Stimulated activated naive CD4-positive, alpha-beta T cell treated with Interleukin-2 at 50 U/mL for 16 hours (primary cell): ENCODE measurements around the gene CDC42BPB.
"Not testable (repeated sequence)": the region's sequence is repeated elsewhere in the genome, so short reads cannot be mapped to it uniquely, and the experiment has no call there.

ENCODE experiments used
- DNase-seq: peaks from one replicate; lab custom pipeline; 2025; lab: John Stamatoyannopoulos, UW

Gene CDC42BPB

DNA sequence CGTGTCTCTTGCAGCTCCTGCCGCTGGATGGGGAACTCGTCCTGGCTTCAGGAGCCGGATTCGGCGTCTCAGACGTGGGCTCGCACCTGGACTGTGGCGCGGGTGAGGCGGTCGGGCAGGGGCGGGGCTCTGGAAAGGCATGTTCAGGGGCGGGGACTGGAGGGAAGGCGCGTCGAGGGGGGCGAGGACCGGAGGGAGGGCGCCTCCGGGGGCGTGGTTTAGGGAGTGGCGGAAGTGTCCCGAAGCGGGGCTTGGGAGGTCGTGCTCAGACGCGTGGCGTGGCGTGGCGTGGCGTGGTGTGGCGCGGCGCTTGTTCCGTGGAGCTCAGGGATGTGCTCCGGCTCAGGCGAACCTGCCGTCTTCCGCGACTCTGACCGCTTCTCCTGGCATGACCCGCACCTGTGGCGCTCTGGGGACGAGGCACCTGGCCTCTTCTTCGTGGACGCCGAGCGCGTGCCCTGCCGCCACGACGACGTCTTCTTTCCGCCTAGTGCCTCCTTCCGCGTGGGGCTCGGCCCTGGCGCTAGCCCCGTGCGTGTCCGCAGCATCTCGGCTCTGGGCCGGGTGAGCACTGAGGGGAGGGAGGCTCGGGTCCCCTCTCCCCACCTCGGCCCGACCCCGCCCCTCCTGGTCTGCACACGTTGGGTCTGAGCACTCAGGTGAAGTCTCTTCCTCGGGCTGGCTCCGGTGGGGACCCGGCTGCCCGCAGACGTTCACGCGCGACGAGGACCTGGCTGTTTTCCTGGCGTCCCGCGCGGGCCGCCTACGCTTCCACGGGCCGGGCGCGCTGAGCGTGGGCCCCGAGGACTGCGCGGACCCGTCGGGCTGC lies 128.7 kb downstream of the CDC42BPB start:
- peak; percentile 66 for DNase-seq

DNA sequence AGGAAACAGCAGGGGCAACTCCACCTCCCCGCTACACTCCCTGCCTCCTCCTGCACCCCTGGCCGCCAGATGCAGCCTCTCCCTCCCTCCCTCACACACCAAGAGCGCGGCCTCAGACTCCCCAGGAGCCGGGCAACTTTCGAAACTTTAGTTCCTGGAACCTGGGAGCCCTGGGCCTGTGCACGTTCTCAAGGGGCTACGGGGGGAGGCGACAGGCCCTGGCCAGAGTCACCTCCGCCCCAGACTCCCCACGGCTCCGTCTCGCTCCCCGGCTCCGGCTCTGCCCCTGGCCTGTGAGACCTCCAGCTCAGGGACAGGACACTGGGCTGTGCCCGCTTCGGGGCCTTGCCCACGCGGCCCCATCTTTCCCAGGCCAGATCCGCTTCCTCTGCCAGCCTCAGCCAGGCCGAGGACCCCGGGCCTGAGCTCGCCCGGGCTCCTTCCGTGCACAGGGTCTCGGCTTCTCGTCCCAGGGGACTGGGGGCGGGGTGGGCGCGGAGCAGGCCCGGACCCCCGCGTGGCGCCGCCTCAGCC lies 129.4 kb downstream of the CDC42BPB start:
- DNase-seq = no peak

DNA sequence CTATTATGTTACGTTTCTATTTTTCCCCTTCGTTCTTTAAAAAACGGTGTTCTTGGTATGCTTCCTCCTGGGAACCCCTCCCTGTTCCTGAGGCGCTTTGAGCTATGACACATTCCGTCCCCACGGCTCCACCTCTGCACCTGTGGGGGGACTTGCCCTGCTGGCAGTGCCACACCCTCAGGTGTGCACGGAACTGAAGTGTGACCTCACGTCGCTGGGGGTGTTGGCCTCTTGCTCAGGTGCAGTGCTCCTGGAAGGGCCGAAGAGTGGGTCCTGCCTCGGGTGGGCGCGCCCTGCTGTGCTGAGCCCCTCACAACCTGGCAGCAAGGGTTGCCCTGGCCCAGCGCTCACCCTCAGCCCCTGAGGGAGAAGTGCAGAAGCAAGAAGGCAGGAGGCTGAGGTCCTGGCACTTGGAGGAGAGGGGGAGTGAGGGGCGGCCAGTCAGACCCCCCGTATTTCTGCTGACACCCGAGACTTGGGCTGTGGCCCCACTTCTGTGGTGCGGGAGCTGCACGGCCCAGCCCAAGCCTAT lies 129.9 kb downstream of the CDC42BPB start:
- DNase-seq = no peak

DNA sequence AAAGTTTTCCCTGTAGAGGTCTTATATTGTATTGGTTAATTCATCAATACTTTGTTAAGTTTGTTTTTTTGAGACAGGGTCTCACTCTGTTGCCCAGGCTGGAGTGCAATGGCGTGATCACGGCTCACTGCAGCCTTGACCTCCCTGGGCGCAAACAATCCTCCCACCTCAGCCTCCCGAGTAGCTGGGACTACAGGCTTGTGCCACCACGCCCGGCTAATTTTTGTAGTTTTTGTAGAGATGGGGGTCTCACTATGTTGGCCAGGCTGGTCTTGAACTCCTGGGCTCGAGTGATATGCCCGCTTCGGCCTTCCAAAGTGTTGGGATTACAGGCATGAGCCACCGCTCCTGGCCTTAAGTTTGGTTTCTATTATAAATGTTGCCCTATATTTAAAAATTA lies 130.5 kb downstream of the CDC42BPB start:
- not testable (repeated sequence) for DNase-seq

DNA sequence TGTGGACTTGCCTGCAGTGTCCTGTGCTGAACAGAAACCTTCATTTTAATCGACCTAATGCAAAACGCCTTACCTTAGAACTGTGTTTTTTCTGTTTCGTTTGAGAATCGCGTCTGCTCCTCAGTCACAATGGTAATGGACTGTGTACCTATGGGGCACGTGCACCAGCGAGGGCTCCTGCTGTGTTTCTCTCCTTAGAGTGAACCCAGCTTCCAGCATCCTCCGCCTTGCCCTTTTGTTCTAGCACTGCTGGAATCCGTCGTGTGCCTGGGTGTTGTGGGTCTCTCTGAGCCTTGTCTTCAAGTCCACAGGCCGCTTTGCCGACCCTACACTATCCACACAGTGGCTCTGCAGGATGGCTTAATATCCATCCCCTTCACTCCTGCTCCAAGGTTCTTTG lies 131.2 kb downstream of the CDC42BPB start:
- DNase-seq = no peak

DNA sequence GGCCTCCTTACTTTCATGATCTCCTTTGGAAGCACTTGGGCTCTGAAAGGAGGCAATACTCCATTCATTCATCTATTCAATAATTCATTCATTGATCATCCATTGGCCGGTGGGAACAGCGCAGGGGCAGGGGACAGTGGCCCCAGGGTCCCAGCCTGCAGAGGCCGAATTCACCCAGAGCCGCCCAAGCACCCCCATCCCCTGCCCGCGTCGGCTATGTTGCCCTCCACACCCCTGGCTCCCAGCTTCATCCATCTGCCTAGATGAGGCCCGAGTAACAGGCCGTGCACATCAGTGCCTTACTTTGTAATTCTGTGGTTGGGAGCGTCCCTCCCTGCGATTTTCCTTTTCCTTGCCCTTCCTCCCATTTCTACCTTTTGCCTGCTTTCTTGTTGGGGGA lies 131.7 kb downstream of the CDC42BPB start:
- no peak for DNase-seq

DNA sequence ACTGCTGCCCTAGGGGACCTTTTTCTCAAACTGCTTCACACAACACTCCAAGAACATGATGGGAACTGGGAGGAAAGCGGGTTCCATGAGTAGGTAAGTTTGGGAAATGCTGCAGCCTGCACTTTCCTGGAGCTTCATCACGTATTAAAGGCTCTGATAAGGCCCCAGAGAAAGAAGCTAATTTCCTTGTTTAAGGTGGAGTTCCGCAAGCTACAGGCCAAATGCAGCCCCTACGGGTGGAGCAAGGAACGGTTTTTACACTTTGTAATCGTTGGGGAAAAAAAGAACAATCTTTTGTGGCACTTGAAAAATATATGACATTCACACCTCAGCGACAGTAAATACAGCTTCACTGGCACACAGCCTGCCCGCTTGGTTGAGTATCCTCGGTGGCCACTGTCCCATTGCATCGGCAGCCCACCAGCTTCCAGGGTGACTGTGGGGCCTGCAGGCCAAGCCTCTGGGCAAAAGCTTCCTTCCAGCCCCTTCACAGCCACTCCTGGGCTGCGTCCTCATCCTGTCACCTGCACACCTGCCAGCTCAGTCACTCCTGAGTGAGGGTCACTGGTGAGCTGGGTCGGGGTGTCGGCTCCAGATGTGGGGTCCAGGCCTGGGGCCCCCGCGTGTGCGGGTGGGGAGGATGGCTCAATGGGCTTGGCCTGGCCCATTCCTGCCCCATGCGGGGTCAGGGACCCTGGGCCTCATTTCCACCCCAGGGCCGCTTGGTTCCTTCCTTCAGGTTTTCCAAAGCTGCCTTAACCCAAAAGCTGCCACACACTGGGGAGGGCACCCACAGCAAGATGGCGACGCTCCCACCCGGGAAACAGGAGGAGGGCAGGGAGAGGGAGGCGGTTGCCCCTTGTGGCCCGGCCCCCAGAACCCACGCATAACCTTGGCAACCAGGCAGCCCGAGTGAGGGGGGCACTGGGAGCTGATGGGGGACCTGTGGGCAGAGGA lies 132.4 kb downstream of the CDC42BPB start:
- DNase-seq = no peak

DNA sequence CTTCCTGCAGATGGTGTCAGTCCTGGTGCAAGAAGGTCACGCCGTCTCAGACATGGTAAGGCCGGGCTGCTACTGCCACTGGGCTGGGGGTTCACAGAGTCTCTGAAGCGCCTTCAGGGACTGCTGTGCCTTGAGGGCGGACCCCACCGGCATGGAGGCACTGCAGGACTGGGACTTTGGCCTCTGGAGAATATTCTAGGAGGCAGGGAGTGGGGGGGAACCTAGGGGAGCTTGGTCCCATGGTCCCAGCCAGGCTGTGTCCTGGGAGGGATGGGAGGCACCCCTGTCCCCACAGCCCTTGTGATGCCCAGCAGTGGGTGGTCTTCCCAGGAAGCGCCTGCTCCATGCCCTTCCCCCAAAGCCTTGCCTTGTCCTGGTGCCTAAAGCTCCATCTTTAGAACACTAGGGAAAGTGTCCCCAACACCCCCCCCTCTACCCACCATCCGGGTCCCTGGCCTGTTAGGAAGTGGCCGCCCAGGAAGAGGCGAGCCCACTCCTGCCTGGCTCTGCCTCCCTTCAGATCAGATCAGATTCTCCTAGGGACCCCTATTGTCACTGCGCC lies 133.3 kb downstream of the CDC42BPB start:
- no peak for DNase-seq

DNA sequence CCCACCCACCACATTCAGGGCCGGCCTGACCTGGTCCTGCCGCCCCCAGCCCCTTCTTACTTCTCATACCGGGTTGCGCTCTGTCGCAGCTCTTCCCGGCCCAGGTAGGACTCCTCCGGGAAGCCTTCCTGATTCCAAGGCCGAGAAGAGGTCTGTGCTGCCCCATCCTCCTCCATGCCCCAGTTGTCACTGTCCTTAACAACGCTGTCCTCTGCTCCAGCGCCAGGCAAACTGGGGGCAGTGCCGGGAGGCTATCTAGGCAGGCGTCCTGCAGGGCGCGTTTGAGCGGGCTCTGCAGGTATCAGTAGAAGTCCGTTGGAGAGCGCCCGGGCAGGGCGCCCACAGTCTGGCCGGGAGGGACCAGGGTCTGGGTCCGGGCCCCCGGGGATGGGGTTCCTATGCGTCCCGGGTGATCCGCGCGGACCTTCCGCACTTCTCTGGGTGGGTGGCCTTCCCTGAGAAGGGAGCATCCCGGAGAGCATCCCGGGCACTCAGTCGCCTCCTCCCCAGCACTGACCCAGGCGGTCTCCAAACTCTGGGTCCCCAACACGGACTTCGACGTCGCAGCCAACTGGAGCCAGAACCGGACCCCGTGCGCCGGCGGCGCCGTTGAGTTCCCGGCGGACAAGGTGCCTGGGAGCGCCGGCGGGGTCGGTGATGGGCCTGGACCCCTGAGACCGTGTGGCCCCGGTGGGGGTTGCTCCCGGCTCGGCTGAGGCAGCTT lies 134.0 kb downstream of the CDC42BPB start:
- DNase-seq = no peak

DNA sequence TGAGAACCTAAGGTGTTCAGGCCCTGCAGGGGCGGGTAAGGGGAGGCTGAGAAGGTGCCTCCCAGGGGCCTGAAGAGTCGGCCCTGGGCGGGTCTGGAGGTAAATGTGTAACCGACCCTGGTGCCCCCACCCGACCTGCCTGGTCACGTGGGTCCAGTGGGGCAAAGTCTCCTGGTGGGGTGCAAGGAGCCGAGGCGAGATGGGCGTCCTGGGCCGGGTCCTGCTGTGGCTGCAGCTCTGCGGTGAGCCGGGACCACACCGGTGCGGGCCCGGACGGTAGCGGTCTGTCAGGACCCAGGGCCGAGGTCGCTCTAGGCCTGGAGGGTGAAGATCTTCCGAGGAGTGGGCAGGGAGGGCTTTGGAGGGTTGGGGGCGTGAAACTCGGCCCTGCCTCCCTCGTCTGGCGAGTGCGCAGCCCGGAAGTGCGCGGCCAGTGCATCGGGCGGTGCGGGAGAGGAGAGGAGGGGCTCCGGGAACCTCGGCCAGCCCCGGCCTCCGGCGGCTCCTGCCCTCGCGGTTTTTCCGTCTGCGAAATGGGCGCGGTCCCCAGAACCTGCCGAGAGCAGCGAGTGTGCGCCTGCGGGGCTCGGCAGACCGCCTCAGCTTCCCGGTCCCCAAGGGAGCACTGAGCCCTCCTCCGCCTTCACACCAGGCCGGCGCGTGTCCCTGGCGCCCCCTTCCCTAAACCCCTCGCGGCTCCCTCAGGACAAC lies 134.7 kb downstream of the CDC42BPB start, which contains the start of gene AMN:
AMN (plus strand) TSS at position 174 of the 711 bp plus-strand sequence; CDS start at position 200, 26 bp downstream.
- no peak for DNase-seq

DNA sequence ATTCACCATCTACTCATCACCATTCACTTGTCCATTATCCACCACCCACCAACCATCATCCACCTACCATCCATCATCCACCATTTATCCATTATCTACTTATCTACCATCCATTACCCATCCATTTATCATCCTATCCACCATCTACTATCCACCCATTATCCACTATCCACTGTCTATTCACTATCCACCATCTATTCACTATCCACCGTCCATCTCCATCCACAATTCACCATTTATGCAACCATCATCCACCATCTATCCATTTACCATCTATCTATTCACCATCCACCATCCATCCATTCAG lies 136.4 kb downstream of the CDC42BPB start:
- no peak for DNase-seq

DNA sequence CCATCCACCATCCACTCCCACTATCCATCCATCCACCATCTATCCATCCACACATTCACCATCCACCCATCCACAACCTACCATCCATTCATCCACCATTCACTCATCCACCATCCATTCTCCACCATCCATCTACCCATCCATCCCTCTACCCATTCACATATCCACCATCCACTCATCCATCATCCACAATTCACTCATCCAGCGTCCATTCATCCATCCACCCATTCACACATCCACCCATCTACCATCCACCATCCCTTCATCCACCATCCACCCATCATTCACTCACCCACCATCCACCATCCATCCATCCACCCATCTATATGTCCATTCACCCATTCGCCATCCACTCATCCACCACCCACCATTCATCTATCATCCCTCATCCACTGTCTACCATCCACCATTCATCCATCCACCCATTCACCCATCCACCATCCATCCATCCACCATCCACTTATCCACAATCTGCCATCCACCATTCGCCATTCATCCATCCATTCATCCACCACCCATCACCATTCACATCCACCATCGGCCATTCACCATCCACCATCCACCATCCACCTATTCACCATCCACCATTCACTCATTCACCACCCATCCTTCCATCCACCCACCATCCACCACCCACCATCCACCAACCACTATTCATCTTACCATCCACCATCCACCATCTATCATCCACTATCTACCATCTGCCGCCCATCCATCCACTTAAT lies 136.9 kb downstream of the CDC42BPB start:
- DNase-seq = no peak

DNA sequence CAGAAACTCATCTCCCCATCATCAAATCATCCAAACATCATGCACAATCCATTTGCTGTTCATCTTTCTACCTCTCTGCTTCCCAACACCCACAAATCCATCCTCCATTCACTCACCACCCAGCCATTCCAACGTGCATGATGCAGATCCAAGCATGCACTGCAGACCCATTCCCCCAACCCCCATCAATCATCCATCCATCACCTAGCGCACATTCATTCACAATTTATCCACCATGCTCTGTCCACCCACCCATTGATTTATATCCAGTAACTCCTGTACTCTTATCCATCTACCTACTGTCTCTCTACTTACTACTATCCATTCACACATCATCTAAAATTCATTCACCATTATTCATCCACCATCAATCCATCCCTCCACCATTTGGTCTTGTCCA lies 138.9 kb downstream of the CDC42BPB start:
- DNase-seq = no peak

DNA sequence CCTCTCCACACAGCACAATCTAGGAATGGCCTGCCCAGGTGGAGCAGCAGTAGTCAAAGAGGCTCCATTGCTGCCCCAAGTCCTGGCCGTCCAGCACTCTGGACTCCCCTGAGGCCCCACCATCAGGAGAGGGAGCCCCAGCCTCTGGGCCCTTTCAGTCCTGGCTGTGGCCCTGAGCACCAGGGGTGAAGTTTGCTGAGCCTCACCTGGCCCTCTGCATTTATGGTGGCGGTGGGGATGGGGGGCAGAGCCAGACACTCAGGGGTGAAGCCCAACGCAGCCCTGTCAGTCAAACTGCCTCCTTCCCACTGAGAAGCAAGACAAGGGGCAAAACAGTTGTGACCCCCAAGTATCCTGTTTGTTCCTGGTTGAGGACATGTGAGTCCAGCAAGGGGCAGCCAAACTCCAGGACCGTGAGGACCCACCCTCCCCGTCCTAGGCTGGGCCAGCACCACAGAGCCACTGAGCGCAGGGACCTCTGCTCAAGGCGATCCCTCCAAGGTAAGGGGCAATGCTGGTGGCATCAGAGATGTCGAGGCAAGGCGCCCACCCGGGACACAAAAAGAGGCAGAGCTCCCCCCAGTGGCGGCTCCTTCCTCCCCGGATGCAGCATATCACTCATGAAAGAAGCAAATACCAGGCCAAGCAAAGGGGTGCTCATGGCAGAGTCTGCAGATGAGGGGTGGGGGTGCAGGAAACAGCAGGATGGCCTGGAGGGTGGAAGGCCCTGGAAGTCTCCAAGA lies 139.7 kb downstream of the CDC42BPB start:
- DNase-seq = peak; percentile 35

DNA sequence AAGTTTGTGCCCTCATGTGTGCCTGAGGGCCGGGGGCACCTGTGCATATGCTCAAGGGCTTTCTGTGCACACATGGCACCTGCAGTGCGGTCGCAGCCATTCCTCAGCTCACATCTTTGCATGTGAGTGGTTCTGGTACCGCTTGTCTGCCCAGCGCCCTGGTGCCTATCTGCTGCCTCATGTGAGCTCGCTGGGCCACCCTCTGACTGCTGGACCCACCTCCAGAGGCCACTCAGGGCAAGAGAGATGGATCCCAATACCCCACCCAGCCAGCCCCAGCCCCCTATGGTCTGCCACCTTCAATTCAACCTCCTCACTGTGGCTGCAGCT lies 140.3 kb downstream of the CDC42BPB start:
- no peak for DNase-seq

DNA sequence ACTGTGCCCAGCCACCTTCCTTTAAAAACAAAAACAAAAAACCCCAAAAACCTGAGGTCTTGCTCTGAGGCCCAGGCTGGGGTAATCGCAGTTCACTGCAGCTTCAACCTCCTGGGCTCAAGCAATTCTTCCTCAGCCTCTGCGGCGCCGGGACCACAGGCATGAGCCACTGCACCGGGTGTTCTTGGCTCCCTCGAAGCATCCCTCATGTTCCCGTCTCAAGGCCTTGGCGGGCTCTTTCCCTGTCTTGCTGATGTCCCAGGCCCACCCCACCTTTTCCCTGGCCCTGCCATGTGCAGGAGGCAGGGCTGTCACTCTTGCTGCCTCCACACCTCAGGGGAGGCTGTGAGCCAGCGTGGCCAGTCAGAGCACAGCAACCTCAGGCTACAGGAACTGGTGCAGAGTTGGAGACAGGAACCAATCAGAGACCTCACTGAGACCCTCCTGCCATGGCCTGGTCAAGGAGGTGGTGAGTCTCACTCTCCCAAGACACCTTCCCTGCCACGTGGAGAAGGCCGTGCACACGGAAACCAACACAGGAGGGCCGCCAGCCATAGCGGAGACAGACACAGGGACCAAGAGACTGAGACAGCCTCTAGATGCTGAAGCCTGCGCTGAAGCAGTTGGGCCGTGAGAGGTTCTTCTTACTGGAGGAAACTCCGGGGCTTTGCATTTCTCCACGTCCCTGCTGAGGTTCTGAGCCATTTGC lies 140.8 kb downstream of the CDC42BPB start:
- DNase-seq = no peak

DNA sequence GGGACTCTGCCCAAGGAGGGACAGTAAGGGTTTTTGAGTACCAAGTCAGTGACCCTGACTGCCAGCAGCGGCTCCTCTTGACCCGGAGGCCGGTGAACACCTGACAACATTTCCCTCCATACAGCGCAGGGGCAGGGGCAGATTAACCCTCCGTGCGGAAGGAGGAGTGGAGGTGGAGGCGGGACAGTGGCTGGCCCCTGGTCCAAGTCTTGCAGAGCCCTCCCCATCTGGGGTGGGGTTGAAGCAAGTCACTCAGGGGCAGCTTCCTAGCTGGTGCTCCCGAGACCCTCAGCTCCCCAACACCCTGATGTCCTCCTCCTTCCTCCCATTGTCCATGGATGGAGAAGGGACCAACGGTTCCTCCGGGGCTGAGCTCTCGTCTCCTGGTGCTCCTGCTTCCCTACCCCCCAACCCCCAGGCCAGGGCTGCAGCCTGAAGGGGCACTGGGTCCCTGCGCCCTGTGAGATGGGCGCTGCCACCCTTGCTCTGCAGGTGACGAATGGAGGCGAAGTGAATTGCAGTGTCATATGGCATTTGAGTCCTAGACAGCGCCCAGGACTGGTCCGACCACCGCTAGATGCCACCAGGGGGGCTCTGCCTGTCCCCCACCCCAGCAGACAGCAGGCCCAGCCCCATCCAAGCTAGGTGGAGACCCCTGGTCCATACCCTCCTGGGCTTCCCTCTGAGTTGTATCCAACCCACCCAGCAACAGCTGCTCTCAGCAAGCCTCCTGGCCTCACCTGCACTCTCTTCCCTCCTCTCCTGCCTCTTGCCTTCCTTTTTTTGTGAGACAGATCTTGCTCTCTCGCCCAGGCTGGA lies 141.8 kb downstream of the CDC42BPB start:
- DNase-seq = no peak
